Measurements from ENCODE around the gene GSTM1.
"Not testable (repeated sequence)": the region's sequence is repeated elsewhere in the genome, so short reads cannot be mapped to it uniquely, and the experiment has no call there.

Gene GSTM1

DNA sequence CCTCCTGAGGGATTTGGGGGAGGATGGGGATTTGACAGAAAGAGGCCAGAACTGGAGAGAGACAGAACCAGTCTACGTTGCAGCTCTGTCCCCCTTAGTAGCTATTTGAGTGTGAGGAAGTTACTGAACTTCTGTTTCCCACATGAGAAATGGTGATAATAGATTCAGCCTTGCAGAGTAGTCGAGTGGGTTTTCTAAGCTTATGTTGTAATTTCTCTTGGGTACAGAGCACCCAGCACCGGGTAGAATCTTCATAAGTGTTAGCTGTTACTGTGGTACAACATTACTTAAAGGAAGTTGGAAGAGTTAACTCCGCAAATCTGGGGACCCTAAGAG lies 27.0 kb upstream of the GSTM1 start:
- not testable (repeated sequence) for DNase-seq

GRCh38 chr1:109661391-109661790 lies 26.2 kb upstream of the GSTM1 start:
- no peak for DNase-seq

- no peak for DNase-seq
Measured at GRCh38 chr1:109664671-109665070, 22.9 kb upstream of the GSTM1 start.

DNA sequence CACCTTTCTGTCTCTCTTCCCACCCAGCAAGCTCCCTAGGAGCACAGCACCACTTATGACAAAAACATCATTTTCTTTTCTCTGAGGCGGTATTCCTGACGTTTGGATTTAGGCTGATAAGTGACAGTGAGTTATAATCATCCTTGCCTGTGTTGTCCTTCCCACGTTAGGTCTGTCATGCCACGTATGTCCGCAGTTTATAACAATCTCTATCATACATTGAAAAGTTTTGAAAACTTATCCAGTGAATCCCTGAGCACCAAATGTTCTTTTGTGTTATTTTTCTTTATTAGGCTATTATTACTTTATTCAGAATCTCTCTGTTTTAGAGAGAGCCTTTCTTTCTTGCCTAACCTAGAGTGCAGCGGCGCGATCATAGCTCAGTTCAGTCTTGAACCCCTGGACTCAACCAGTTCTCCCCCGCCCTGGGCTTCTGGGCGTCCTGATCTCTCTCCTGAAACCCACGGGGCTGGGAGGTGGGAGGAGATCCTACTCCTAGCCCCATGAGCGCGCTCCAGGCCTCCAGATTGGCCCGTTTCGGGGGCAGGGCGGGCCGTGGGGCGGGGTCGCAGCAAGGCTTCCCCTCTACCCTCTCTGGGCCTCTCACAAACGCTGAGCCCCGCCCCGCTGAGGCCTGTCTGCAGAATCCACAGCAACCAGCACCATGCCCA lies 20.0 kb upstream of the GSTM1 start, which contains the start of gene GSTM2:
Gene GSTM2, plus strand, starts transcription at position 606 of the 671 bp plus-strand sequence. Its CDS starts 59 bp downstream, at position 665.
- peak; percentile 76 for DNase-seq

DNA sequence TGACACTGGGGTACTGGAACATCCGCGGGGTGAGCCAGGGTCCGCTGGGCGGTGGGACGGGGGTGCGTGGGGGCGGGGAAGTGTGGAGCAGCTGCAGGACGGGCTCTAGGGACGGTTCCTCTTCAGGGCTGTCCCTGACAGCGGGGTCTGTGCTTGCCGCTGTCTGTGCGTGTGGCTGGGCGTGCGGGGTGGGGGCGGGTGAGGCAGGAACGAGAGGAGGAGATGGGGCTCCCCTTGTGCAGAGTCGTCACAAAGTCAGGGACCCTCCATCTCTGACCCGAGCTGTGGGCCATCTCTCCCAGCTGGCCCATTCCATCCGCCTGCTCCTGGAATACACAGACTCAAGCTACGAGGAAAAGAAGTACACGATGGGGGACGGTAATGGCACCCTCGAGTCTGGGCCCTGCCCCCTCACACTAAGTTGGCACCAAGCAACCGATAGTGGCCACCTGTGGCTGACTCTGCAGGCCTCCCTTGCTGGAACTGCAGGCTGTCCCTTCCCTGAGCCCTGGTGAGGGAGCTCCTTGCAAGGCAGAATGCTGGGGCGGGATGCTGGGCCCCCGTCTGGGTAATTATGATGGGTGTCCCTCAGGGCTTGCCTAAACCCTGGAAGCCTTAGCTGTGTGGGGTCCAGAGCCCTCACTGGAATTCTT lies 19.4 kb upstream of the GSTM1 start:
- no peak for DNase-seq

DNA sequence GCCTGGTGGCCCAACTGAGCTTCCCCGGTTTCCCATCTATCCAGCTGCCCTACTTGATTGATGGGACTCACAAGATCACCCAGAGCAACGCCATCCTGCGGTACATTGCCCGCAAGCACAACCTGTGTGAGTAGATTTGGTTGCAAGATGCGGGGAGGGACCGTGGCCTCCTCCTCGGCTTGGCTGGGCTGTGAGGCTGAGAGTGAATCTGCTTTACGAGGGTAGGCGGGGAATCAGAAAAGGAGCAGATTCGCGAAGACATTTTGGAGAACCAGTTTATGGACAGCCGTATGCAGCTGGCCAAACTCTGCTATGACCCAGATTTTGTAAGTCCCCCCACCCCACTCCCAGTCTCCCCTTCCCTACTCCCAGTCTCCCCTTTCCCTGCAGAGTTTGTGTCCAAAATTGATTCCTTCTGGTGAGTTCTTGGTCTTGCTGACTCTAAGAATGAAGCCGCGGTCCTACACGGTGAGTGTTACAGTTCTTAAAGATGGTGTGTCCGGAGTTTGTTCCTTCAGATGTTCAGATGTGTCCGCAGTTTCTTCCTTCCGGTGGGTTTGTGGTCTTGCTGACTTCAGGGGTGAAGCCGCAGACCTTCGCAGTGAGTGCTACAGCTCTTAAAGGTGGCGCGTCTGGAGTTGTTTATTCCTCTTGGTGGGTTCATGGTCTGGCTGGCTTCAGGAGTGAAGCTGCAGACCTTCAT lies 18.2 kb upstream of the GSTM1 start:
- no peak for DNase-seq

- not testable (repeated sequence) for DNase-seq
Measured at GRCh38 chr1:109669949-109670302, 17.7 kb upstream of the GSTM1 start.

- no peak for DNase-seq
Measured at GRCh38 chr1:109671067-109671466, 16.6 kb upstream of the GSTM1 start.

GRCh38 chr1:109673861-109674260 lies 13.8 kb upstream of the GSTM1 start:
- not testable (repeated sequence) for DNase-seq

DNA sequence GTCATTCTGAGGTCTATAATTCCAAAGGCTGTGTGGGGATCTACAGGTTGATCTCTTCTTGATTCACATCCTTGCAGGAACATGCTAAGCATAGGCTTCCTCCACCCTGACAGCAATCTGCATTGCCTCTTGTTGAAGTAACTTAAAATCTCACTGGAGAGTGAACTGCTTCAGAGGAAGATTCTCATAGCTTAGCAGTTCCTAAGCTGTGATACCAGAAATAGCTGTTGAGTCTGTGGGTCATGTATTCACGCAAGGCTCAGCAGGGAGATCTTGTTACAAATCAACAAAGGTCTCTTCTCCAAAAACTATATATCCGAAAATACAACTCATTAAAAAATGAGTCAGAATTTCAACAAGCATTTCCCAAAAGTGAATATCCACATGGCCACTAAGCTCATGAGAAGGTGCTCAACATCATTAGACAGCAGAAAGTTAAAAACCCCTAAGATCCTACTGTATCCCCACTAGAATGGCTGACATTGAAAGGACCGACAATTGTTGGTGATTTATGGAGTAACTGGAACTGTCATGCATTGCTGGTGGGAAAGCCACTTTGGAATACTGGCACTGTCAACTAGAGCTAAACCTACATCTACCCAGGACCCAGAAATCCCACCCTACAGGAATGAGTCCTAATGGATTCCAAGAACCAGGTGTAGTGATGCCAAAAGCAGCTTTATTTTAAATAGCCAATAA lies 10.8 kb upstream of the GSTM1 start:
- DNase-seq: not testable (repeated sequence)

GRCh38 chr1:109677459-109677858 lies 10.2 kb upstream of the GSTM1 start:
- DNase-seq: no peak

- DNase-seq: not testable (repeated sequence)
Measured at GRCh38 chr1:109678637-109679036, 9.0 kb upstream of the GSTM1 start.

DNA sequence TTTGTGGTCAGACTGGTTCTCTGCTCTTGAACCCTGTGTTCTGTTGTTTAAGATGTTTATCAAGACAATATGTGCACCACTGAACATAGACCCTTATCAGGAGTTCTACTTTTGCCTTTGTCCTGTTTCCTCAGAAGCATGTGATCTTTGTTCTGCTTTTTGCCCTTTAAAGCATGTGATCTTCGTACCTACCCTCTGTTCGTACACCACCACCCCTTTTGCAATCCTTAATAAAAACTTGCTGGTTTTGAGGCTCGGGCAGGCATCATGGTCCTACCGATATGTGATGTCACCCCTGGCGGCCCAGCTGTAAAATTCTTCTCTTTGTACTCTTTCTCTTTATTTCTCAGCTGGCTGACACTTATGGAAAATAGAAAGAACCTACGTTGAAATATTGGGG lies 2.8 kb upstream of the GSTM1 start:
- not testable (repeated sequence) for DNase-seq

DNA sequence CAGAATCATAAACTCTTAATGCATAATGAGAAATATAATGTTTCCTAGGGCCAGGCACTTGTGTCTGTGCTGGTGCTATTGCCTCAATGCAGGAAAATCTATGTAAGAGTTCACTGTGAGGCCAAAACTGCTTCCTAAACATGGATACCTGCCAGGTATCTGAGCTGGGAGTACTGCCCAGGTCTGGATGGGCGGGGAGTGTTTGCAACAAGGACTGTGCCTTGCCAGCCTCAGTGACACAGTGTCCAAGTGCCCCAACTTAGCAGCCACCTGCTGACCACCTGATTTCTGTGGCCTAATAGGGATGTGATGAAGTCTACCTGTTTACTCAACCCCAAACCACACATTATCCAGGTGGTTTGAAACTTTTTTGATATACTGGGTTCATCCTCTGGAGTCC lies 2.2 kb upstream of the GSTM1 start:
- not testable (repeated sequence) for DNase-seq

- not testable (repeated sequence) for DNase-seq
Measured at GRCh38 chr1:109685890-109686289, 1.7 kb upstream of the GSTM1 start.

GRCh38 chr1:109687109-109687508 lies 508 bp upstream of the GSTM1 start:
- DNase-seq: not testable (repeated sequence)

DNA sequence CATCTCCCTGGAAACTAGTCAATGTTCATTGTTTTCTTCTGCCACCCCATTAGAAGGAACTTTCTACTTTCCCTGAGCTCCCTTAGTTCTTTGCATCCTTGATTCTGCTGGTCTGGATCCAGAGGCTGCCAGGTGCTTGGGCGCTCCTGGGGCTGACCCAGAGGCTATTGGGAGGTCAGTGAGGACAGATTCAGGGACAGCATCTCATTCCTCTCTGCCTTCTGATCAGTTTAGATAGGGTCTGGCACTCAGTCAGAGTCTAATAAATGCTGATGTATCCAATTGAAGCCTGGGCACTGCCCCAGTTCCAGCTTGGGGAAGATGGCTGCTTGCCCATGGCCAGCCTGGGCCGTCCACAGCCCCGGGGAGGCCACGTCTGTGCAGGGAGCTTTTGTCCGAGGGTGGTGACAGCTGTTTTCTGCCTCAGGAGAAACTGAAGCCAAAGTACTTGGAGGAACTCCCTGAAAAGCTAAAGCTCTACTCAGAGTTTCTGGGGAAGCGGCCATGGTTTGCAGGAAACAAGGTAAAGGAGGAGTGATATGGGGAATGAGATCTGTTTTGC lies 2.3 kb downstream of the GSTM1 start:
- no peak for DNase-seq

- DNase-seq: no peak
Measured at GRCh38 chr1:109691759-109692158, 4.1 kb downstream of the GSTM1 start.

GRCh38 chr1:109694400-109694799 lies 6.8 kb downstream of the GSTM1 start:
- not testable (repeated sequence) for DNase-seq

DNA sequence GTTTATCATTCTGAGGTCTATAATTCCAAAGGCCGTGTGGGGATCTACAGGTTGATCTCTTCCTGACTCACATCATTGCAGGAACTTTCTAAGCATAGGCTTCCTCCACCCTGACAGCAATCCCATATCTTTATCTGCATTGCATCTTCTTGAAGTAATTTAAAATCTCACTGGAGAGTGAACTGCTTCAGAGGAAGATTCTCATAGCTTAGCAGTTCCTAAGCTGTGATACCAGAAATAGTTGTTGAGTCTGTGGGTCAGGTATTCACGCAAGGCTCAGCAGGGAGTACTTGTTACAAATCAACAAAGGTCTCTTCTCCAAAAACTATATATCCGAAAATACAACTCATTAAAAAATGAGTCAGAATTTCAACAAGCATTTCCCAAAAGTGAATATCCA lies 7.5 kb downstream of the GSTM1 start:
- DNase-seq: not testable (repeated sequence)

GRCh38 chr1:109697066-109697465 lies 9.4 kb downstream of the GSTM1 start:
- DNase-seq: no peak

DNA sequence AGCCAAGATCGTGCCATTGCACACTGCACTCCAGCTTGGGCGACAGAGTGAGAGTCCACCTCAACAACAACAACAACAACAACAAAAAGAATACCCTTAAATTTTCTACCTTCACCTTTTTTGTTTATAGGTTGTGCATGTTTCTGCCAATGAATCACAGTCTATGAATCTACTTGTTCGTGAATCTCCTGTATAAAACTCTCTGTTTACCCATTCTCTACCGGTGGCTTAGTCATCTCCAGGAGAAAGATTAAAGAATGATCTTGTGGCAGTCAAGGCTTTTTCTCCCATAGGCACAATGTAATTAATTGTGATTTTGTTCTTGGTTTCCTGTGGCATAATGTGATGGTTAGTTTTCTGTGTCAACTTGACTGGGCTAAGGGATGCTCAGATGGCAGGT lies 10.2 kb downstream of the GSTM1 start:
- not testable (repeated sequence) for DNase-seq

- not testable (repeated sequence) for DNase-seq
Measured at GRCh38 chr1:109702940-109703339, 15.3 kb downstream of the GSTM1 start.
